SIG-M5 treated with dmso at 0.1 percent for 504 hours (cell line): Measurements from ENCODE around the gene SH2B3.
A peak's percentile ranks its signal among the peaks of the same experiment; 100 is the strongest.
"Not testable (repeated sequence)": the region's sequence is repeated elsewhere in the genome, so short reads cannot be mapped to it uniquely, and the experiment has no call there.

Source experiments
- DNase-seq: peaks from one replicate; lab custom pipeline; 2025; ENCODE audit not compliant: unreplicated experiment; lab: John Stamatoyannopoulos, UW

SH2B3 gene

DNA sequence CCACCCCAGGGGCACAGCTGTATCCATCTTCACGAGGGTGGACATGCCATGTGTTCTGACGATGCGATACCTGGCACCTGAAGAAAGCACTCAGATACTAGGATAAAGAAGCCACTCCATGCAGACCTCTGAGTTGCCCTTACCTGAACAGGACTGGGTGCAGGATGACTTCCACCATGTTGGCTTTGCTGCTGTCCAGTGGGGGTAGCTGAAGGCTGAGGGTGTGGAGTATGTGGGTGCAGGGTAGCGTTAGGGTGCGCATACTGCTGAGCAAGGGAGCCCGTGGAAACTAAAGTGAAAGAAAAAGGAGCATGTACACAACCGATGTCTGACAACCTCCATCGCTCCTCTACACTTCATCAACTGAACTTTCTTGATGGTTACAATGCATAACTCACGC lies 51.3 kb downstream of the SH2B3 start:
- DNase-seq: no peak

DNA sequence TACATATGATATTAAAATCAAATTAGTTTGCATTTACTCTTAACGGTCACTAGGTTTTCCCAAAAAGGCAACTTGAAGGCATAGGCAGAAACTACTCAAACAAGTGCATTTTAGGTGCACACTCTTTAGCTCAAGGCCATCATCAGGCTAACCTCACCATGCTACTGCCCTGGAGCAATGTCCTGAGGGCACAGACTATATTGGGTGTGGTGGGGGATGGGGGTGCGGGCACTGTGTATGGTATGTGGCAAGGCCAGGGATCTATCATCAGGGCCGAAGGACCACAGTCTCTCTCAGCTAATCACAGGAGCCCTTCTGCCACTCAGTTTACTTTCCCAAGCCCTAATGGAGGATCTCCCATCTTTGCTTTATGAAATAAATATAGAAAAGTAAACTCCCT lies 51.9 kb downstream of the SH2B3 start:
- no peak for DNase-seq

DNA sequence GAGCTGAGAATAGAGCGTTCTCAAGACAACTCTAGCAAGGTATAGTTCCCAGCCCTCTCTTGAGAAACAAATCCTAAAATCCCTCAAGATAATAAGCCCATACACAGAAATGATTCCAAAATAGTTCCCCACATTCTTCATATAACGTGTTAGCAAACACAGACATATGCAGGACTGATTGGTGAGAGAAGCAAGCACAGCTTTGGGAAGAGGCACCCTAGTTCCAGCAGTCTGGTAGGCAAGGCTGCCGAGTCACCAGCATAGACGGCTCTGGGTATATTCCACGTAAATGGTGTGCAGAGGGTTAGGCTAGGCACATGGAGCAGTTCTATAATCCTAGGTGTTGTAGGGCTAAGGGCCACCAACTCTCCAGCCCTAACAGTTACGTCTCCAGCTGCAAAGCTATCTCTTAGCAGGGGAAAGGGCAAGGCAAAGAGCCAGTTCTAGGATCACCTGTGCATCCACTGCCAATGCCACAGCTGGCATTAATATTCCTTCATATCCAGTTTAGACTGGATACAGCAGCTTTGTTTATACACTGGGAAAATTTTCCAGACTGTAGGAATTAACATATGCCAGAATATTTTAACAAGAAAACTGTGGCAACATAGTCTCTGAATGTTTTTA lies 52.9 kb downstream of the SH2B3 start:
- no peak for DNase-seq

DNA sequence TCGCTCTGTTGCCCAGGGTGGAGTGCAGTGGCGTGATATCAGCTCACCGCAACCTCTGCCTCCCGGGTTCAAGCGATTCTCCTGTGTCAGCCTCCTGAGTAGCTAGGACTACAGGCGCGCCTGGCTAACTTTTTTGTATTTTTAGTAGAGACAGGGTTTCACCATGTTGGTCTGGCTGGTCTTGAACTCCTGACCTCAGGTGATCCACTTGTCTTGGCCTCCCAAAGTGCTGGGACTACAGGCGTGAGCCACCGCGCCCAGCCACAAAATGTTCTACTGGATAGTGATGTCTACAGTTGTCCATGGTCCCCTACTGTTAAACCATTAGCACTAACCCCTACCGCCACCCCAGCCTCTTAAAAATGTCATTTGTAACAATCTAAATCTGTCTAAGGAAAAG lies 54.4 kb downstream of the SH2B3 start:
- not testable (repeated sequence) for DNase-seq

DNA sequence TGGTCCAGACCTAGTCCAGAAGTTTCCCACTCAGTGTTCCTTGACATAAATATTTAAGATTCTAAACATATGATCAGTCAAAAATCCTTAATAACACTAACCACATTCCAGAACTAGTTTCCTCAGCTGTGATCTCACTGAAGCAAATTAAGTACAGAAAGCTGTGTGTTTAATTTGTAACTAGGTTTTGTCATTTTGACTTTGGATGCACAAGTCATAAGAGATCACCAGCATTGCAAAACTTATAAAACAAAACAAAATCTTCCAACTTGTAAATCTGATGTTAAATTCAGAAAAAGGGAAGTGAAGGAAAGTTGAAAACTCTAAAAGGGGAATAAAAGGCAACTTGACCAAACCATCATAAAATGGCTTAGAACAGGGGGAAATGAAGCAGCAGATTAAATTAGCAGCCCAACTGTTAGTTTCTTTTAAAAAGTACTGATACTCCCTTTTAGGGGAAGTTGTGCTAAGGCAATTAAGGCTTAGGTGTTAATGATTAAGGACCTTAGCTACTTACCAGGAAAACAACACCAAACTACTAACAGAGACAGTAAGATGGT lies 56.6 kb downstream of the SH2B3 start:
- peak; percentile 64 for DNase-seq

DNA sequence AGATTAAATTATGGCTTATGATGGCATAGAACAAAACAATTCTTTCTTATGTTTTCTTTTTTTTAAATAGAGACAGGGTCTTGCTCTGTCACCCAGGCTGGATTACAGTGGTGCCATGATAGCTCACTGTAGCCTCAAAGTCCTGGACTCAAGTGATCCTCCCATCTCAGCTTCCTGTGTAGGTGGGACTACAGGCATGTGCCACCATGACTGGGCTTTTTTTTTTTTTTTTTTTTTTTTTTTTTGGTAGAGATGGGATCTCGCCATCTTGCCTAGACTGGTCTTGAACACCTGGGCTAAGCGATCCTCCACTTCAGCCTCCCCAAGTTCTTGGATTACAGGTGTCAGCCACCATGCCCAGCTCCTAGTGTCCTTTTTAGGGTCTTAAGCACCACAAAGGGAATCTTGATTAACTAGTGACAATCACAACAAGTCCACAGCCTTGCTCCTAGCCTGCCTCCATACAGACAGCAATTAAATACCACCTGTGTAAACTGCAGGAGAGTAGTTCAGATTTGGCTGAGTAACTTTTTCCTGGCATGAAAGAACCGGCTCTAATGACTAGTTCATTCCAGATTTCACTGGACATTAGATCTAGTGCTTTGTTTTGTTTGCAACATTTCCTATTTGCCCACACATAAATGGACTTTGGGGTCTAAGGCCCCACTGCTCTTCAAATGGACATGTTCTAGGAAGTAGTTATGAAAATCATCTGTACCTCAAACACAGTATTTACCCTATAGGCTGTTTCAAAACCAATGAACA lies 61.6 kb downstream of the SH2B3 start:
- DNase-seq: no peak

DNA sequence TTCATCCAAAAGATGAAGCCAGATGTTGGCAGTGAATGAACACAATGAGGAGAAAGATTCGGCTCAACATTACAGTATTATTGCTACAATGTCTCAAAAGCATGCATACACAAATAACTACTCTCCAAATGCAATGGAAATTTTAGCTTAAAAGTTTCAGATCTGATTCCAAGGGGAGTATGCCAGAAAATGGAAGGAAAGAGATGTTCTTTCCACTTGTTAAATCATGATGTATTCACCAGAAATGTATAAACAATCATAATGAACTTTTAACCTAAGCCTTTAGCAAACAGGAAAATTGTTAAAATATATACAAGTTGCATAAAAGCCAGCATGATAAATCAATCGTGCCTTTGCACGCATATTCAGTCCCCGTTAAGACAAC lies 62.1 kb downstream of the SH2B3 start:
- no peak for DNase-seq

DNA sequence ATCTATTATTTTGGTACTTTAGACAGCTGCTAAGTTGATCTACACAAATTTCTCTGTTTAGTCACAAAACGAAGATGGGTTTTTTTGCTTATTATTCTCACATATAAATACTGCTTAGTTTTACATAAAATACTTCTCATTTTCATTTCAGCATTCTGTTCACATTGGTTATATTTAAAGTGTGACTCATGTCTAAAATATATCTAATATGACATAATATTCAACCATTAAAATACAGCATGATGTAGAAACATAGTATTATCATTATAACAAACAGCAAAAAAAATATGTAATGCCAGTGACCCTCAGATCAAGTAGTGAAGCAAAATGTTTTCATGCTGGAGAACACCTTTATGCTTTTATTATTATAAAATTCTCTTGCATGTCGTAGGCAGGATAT lies 63.7 kb downstream of the SH2B3 start:
- DNase-seq: no peak

DNA sequence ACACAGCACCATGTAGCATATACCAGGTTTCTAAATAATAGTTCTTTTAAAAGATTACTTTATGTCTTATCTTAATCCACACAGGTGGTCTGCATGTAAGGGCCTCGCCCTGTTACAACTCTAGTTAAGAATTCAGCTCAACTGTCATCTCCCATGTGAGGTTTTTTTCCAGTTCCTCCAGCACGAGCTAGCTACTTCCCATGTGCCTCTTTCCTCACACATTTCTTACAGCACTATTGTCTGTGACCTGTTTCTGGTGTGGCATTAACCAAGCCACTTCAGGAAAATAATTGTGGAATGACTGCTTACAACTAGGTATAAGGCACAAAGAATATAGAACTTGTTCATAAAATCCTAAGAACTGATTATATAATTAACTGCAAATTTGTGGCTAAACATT lies 65.5 kb downstream of the SH2B3 start:
- DNase-seq: no peak

DNA sequence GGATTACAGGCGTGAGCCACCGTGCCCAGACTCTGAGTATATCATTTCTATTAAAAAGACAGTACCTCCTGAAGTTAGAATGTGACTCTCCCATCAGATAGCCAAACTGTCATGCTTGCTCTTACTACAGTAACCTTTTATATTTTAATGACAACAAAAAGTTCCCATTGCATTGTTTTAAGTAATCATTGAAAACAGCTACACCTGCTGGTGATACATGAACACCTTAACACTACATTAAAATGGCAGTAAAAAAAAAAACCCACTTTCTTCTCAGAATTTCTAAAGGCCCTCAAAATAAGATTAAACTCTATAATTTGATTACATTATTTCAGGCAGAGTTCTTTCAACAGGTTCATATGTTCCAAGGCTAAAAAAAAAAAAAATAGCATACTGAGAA lies 76.7 kb downstream of the SH2B3 start:
- DNase-seq: no peak

DNA sequence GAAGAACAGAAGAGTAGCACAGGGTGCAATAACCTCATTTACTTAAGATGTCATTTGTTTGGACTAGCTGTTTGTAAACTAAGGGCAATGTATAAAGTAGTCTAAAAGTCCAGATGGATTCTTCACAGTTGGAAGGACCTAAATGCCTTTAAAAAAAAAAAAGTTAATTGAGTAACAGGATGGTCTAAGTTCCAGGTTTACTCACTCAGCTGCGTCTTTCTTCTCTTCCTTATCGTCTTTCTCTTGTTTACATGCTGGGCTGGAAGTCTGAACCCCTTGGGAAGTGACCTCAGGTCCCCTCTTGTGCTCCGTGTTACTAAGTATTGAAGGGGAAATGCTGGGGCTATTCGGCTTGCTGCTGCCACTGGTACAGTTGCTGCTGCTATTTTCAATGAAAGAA lies 82.5 kb downstream of the SH2B3 start:
- no peak for DNase-seq

DNA sequence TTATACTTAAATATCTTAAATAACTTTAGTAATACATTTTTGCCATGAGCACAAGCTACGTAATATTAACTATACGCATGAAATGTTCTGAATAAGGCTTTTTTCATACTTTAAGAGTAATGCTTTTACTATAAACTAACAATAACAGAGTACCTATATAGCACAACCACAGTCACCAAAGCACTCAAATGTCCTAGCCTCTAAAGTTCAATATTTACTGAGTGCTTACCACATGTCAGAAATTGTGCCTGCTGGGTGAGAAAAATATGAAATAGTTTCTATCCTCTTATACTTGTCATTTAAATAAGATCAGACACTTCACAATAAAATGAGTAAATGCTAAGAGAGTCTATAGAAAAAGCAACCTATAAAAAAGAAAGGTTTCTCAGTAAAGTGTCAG lies 83.1 kb downstream of the SH2B3 start:
- DNase-seq: no peak

DNA sequence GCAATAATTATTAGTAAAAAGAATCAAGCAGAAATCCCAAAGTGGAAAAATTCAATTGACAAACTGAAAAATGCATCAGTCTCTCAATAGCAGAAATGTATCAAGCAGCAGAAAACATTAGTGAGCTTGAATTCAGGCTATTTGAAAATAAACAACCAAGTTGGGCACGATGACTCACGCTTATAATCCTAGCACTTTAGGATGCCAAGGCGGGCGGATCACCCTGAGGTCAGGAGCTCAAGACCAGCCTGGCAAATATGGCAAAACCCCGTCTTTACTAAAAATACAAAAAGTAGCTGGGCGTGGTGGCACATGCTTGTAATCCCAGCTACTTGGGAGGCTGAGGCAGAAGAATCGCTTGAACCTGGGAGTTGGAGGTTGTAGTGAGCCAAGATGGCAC lies 87.3 kb downstream of the SH2B3 start:
- DNase-seq: not testable (repeated sequence)

DNA sequence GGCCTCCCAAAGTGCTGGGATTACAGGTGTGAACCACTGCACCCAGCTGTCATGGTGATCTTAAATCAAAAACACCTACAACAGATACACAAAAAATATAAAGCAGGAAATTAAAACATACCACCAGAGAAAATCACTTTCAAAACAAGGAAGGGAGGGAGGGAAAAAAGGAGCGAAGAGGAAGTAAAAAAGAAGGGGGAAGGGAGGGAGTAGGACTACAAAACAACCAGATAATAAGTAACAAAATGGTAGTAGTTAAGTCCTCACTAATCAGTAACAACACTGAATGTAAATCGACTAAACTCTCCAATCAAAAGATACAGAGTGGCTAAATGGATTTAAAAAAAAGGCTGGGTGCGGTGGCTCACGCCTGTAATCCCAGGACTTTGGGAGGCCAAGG lies 89.0 kb downstream of the SH2B3 start:
- DNase-seq: no peak
